ENCODE data around the gene PPP2R5C. TPM values are rescaled to one million over a fixed set of nuclear protein-coding genes. Genes with fewer than 3 reads are reported as not detected.
"Not testable (repeated sequence)": the region's sequence is repeated elsewhere in the genome, so short reads cannot be mapped to it uniquely, and the experiment has no call there.

The PPP2R5C gene
- 100 to 1,000 TPM; 232 to 281 TPM for total RNA-seq

DNA sequence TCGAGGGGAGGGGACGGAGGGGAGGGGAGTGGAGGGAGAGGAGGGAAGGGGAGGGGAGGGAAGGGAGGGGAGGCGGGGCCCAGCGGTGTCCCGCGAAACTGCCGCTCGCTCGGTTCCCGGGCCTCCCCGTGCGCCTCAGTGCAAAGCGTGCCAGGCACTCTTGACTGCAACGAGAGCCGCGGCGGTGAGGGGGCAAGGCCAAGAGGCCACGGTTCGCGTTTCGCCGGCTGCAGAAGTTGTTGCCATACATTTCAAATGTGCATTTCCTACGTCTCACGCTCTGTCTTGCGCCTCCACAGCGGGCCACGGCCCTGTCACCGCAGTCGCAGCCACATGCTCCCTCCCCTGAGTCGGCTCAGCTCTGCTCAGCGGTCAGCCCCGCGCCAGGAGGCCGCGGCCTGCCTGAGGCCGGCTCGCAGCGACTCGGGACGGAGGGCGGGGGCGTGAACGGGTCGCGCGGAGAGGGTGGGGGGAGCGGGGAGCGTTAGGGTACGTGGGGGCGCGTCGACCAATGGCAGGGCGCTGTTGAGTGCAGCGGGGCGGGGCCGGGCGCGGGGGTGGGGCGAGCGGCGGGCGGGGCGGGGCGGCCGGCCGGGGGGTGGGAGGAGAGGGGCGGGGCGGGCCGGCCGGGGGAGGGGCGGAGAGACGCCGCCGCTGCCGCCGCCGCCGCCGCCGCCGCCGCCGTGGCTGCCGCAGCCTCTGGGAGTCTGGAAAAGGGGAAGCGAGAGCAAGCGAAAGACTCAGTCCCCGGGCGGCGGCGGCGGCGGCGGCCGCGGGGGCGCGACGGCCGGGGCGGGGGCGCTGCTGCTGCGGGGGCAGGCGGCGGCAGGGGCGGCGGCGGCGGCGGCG is at the start of gene PPP2R5C:
Gene PPP2R5C (plus strand): TSS at position 678 of the 849 bp plus-strand sequence. CDS start 185 bp downstream, outside the sequence.
- DNase-seq = peak; percentile 94
- Mint-ChIP-seq H3K9me3 (ENCODE audit: low read depth) (no peaks in the 10 kb centered on the region), H3K4me3 (peak within 1 kb of the TSS; percentile 85), H3K4me1 (peaks cover 43% of the 10 kb centered on the region), H3K36me3 (ENCODE audit: low read depth) (peaks cover 24% of the 10 kb centered on the region), H3K27me3 (no peaks in the 10 kb centered on the region), H3K27ac (peak within 1 kb of the TSS; percentile 78)
- intact Hi-C loops (cut with DNase I, micrococcal nuclease) = loop anchor here (1.0 to 10.0 kb wide), 13 partner anchors 38 to 1956 kb away; partner anchors contain the start of genes CINP (in 1 of the 2), EIF5 (in 1 of the 2), EVL (in 1 of the 2) and HSP90AA1 (in 1 of the 2)
- peak; percentile 65 for ATAC-seq
- ChIA-PET CTCF (interaction anchor here (0.8 to 1.9 kb wide), 6 partner anchors 9 to 62 kb away, joined by 4 to 15 read pairs (median 8); no protein-coding TSS in a partner anchor), POLR2A (interaction anchor here (0.8 to 2.0 kb wide), 6 partner anchors 30 to 185 kb away, joined by 3 to 6 read pairs (median 4); no protein-coding TSS in a partner anchor)

- POLR2A ChIA-PET; DNase-seq; intact Hi-C loops (cut with DNase I, micrococcal nuclease); ATAC-seq; H3K4me3 Mint-ChIP-seq; H3K27me3 Mint-ChIP-seq; H3K36me3 Mint-ChIP-seq (ENCODE audit: low read depth); H3K27ac Mint-ChIP-seq; H3K9me3 Mint-ChIP-seq (ENCODE audit: low read depth): not testable (repeated sequence)
- CTCF ChIA-PET = interaction anchor here (0.6 kb wide), 1 partner anchor 10 kb away, joined by 3 read pairs; no protein-coding TSS in a partner anchor
- peaks cover 19% of the 10 kb centered on the region for H3K4me1 Mint-ChIP-seq
Measured at GRCh38 chr14:101711857-101712233, 49.7 kb upstream of the PPP2R5C start.

- peaks cover 14% of the 10 kb centered on the region for H3K4me1 Mint-ChIP-seq
- DNase-seq; H3K9me3 Mint-ChIP-seq (ENCODE audit: low read depth); H3K36me3 Mint-ChIP-seq (ENCODE audit: low read depth); intact Hi-C loops (cut with DNase I, micrococcal nuclease); H3K27me3 Mint-ChIP-seq; CTCF ChIA-PET; ATAC-seq; H3K4me3 Mint-ChIP-seq; POLR2A ChIA-PET; H3K27ac Mint-ChIP-seq: not testable (repeated sequence)
Measured at GRCh38 chr14:101712341-101712740, 49.2 kb upstream of the PPP2R5C start.

DNA sequence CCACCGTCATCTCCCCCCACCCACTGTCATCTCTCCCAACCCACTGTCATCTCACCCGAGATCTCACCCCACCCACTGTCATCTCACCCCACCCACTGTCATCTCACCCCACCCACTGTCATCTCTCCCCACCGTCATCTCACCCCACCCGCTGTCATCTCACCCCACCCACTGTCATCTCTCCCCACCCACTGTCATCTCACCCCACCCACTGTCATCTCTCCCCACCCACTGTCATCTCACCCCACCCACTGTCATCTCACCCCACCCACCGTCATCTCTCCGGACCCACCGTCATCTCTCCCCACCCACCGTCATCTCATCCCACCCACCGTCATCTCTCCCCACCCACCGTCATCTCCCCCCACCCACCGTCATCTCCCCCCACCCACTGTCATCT is 48.4 kb upstream of the PPP2R5C start:
- intact Hi-C loops (cut with DNase I, micrococcal nuclease); H3K27me3 Mint-ChIP-seq; H3K4me1 Mint-ChIP-seq; CTCF ChIA-PET; H3K4me3 Mint-ChIP-seq; ATAC-seq; H3K36me3 Mint-ChIP-seq (ENCODE audit: low read depth); H3K27ac Mint-ChIP-seq; POLR2A ChIA-PET; H3K9me3 Mint-ChIP-seq (ENCODE audit: low read depth); DNase-seq: not testable (repeated sequence)

DNA sequence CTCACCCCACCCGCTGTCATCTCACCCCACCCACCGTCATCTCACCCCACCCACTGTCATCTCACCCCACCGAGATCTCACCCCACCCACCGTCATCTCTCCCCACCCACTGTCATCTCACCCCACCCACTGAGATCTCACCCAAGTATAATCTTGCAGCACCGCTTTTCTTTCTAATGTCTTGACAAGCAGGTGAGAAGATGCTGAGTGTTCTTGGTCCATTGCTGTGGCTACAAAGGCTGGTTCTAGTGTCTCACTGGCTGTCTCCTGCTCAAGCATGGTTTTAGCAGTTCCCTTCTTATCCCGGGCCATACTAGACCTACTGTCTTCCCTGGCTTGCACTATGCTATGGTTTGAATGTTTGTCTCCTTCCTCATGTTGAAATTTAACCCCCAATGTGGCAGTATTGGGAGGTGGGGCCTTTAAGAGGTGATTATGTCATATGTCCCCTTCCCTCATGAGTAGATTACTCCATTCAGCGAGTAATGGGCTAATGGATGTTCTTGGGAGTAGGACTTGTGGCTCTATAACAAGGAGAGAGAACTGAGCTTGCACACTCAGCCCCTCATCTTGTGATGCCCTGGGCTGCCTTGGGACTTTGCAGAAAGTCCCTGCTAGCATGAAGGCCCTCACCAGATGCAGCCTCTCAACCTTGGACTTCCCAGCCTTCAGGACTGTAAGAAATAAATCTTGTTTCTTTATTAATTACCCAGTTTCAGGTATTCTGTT is 47.7 kb upstream of the PPP2R5C start:
- H3K27me3 Mint-ChIP-seq = no peaks in the 10 kb centered on the region
- no peaks in the 10 kb centered on the region for H3K36me3 Mint-ChIP-seq (ENCODE audit: low read depth)
- peak overlapping the region; percentile 58 for H3K27ac Mint-ChIP-seq
- H3K4me1 Mint-ChIP-seq = peaks cover 5% of the 10 kb centered on the region
- no peak overlapping the region for H3K4me3 Mint-ChIP-seq
- ChIA-PET CTCF (no interaction called here), POLR2A (no interaction called here)
- intact Hi-C loops (cut with DNase I, micrococcal nuclease) = no loop called here
- no peak for ATAC-seq
- DNase-seq = no peak
- H3K9me3 Mint-ChIP-seq (ENCODE audit: low read depth) = no peaks in the 10 kb centered on the region

GRCh38 chr14:101714394-101714793 is 47.1 kb upstream of the PPP2R5C start:
- peaks cover 8% of the 10 kb centered on the region for H3K4me1 Mint-ChIP-seq
- ATAC-seq (no peak), DNase-seq (no peak)
- H3K27me3 Mint-ChIP-seq = no peaks in the 10 kb centered on the region
- H3K27ac Mint-ChIP-seq = no peak overlapping the region
- no peaks in the 10 kb centered on the region for H3K36me3 Mint-ChIP-seq (ENCODE audit: low read depth)
- ChIA-PET POLR2A (no interaction called here), CTCF (no interaction called here)
- H3K9me3 Mint-ChIP-seq (ENCODE audit: low read depth) = no peaks in the 10 kb centered on the region
- H3K4me3 Mint-ChIP-seq = no peak overlapping the region
- intact Hi-C loops (cut with DNase I, micrococcal nuclease) = no loop called here

DNA sequence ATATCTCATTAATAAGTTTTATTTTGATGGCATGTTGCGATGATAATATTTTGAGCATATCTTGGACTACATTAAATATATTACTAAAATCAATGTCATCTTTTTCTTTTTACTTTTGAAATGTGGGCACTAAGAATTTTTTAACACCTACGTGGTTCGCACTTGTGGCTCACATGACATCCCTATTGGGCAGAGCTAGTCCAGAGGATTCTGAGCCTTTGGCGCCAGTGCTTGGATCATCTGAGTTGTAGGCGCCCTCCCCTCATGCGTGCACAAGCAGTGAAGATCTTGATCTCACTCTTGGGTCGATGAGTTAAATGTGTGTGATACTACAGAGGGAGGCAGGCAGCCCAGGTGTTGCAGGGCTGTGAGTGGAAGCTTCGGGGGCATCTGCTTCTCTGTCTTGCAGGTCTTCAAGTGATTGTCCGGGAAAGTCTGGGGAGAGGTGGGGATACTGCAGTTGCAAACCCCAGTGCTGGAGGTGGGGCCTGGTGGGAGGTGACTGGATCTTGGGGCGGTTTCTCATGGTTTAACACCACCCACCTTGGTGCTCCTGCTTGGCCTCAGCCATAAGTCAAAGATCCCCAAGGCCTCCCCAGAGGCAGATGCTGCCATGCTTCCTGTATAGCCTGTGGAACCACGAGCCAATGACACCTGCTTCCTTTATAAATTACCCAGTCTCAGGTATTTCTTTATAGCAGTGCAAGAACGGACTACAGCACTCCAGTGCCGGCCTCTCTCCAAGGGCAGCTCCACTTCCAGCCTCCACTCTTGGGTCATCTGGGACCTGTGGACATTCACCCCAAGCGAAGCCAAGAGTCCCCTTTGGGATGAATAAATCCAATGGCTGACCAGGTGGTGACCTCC is 46.1 kb upstream of the PPP2R5C start:
- POLR2A ChIA-PET = no interaction called here
- no peak for ATAC-seq
- CTCF ChIA-PET = interaction anchor here (0.7 kb wide), 1 partner anchor 47 kb away, joined by 3 read pairs; no protein-coding TSS in a partner anchor
- Mint-ChIP-seq H3K4me1 (peaks cover 18% of the 10 kb centered on the region), H3K27ac (no peak overlapping the region), H3K4me3 (no peak overlapping the region), H3K36me3 (ENCODE audit: low read depth) (no peaks in the 10 kb centered on the region), H3K27me3 (no peaks in the 10 kb centered on the region), H3K9me3 (ENCODE audit: low read depth) (no peaks in the 10 kb centered on the region)
- no peak for DNase-seq
- intact Hi-C loops (cut with DNase I, micrococcal nuclease) = no loop called here

GRCh38 chr14:101716077-101716950 is 45.2 kb upstream of the PPP2R5C start:
- intact Hi-C loops (cut with DNase I, micrococcal nuclease) = no loop called here
- H3K27ac Mint-ChIP-seq = no peak overlapping the region
- no peak for ATAC-seq
- peaks cover 24% of the 10 kb centered on the region for H3K4me1 Mint-ChIP-seq
- H3K9me3 Mint-ChIP-seq (ENCODE audit: low read depth) = no peaks in the 10 kb centered on the region
- no peak for DNase-seq
- ChIA-PET POLR2A (no interaction called here), CTCF (interaction anchor here (0.7 kb wide), 1 partner anchor 46 kb away, joined by 3 read pairs; no protein-coding TSS in a partner anchor)
- H3K36me3 Mint-ChIP-seq (ENCODE audit: low read depth) = no peaks in the 10 kb centered on the region
- H3K27me3 Mint-ChIP-seq = no peaks in the 10 kb centered on the region
- no peak overlapping the region for H3K4me3 Mint-ChIP-seq

DNA sequence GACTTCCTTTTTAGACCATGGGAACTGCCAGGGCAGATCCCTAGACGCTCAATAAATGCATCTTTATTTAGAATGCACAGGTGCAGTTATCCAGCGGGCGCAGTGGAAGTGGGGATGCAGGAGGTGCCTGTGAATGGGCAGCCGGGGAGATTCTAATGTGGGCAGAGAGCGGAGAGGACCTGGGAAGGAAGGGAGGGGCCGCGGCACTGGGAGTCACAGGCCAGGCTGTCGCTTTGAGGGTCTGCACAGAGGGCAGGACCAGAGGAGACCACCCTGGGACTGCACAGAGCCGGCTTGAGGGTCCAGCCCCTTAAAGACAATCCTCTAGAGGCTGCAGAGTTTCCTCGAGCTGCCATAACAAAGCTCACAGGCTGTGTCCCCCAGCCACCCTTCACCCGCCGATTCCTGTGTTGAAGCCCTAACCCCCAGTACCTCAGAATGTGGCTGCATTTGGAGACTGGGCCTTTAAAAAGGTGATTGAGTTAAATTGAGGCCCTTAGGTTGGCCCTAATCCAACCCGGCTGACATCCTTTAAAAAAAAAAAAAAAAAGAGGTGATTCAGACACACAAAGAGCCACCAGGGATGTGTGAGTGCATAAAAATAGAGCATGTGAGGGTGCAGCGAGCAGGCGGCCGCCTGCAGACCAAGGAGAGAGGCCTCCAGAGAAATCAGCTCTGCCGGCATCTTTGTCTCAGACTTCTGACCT is 44.4 kb upstream of the PPP2R5C start:
- DNase-seq = no peak
- Mint-ChIP-seq H3K4me1 (peaks cover 29% of the 10 kb centered on the region), H3K9me3 (ENCODE audit: low read depth) (no peaks in the 10 kb centered on the region), H3K4me3 (no peak overlapping the region), H3K36me3 (ENCODE audit: low read depth) (no peaks in the 10 kb centered on the region), H3K27ac (no peak overlapping the region), H3K27me3 (no peaks in the 10 kb centered on the region)
- intact Hi-C loops (cut with DNase I, micrococcal nuclease) = no loop called here
- POLR2A ChIA-PET = interaction anchor here (0.6 kb wide), 1 partner anchor 13 kb away, joined by 7 read pairs; no protein-coding TSS in a partner anchor
- CTCF ChIA-PET = interaction anchor here (1.9 kb wide), 1 partner anchor 10 kb away, joined by 7 read pairs; no protein-coding TSS in a partner anchor
- ATAC-seq = no peak

Measured in activated CD4-positive, alpha-beta T cell treated with anti-CD3 and anti-CD28 coated beads for 36 hours (primary cell).